ENCODE measurements around the gene KRTAP9-2.
"Not testable (repeated sequence)": the region's sequence is repeated elsewhere in the genome, so short reads cannot be mapped to it uniquely, and the experiment has no call there.

KRTAP9-2 gene

DNA sequence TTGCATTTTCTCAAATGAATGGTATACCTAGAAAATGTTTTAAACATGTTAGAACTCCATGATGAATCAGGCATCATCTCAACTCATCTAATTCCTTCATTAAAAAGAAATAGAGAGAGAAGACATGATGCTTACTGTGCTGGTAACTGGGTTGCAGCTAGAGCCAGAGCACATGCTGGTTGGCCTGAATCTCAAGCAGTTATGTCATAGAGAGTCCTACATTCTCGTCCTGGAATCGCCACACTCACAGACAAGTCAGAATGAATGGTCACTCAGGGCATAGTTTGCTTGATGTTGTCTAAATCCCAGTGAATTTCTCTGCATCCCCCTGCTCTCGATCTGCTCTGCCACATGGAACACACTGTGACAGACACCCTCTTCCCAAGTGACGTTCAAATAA lies 10.7 kb downstream of the KRTAP9-2 start:
- DNase-seq, result not testable (repeated sequence)

DNA sequence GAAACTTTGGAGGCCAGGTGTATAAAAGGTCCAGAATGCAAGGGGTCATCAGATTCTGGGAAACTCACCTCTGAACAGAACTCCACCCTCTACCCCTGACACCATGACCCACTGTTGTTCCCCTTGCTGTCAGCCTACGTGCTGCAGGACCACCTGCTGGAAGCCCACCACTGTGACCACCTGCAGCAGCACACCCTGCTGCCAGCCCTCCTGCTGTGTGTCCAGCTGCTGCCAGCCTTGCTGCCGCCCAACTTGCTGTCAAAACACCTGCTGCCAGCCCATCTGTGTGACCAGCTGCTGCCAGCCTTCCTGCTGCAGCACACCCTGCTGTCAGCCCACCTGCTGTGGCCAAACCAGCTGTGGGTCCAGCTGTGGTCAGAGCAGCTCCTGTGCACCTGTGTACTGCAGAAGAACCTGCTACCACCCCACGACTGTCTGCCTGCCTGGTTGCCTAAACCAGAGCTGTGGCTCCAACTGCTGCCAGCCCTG lies 11.5 kb downstream of the KRTAP9-2 start, which contains the start of gene KRTAP9-8:
KRTAP9-8 (plus strand) TSS at position 51 of the 489 bp plus-strand sequence; CDS start at position 104, 53 bp downstream.
- DNase-seq, result not testable (repeated sequence)

DNA sequence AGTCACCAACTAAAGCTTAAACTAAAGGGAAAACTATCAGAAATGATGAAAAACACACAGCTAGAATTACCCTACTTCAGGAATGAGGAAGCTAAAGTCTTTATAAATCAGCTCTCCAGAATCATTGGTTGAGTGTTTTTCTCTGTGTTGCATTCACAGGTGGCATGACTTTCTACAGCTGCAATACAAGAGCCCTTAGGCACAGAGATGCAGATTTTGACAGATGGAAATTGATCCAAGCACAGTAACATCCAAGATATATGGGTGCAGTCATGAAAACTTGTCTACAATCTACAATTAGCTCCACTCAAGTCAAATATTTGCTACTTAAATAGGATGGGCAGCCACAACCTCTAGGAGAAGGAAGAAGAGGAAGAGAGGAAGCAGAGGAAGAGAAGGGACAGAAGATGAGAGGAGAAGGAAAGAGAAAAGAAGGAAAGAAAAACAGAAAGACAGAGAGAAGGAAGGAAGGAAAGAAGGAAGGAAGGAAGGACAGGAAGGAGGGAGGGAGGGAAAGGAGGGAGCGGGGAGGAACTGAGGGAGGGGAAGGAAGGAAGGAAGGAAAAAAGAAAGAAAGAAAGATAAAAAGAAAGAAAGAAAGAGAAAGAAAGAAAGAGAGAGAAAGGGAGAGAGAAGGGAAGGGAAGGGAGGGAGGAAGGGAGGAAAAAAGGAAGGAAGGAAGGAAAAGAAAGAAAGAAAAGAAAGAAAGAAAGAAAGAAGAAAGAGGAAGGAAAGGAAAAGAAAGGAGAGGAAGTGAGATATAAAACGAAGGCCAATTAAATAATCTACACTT lies 20.7 kb downstream of the KRTAP9-2 start:
- not testable (repeated sequence) for DNase-seq

DNA sequence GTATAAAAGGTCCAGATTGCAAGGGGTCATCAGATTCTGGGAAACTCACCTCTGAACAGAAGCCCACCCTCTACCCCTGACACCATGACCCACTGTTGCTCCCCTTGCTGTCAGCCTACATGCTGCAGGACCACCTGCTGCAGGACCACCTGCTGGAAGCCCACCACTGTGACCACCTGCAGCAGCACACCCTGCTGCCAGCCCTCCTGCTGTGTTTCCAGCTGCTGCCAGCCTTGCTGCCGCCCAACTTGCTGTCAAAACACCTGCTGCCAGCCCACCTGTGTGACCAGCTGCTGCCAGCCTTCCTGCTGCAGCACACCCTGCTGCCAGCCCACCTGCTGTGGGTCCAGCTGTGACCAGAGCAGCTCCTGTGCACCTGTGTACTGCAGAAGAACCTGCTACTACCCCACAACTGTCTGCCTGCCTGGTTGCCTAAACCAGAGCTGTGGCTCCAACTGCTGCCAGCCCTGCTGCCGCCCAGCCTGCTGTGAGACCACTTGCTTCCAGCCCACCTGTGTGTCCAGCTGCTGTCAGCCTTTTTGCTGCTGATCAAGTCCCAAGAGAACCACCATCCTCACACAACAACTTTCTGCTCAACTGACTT lies 23.3 kb downstream of the KRTAP9-2 start, which contains the start of gene KRTAP9-4:
KRTAP9-4 (plus strand) TSS at position 51 of the 604 bp plus-strand sequence; CDS start at position 85, 34 bp downstream.
- not testable (repeated sequence) for DNase-seq

DNA sequence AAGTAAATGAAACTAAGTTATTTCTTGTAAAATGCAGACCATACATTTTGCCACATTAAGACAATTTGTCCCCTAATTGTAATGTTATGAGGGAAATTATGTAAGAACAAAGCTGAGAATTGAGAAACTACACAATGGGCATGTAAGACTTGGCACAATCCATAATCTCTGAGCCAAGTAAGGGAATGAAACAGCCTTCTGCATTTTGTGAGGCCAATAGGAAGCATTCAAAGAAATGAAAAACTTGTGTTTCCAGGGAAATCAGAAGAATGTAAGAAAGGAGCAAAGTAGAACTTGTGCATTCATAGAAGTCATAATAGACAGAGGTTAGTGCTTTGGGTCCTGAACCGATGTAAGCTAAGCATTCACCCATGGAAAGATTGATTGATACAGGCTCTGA lies 24.8 kb downstream of the KRTAP9-2 start:
- no peak for DNase-seq

DNA sequence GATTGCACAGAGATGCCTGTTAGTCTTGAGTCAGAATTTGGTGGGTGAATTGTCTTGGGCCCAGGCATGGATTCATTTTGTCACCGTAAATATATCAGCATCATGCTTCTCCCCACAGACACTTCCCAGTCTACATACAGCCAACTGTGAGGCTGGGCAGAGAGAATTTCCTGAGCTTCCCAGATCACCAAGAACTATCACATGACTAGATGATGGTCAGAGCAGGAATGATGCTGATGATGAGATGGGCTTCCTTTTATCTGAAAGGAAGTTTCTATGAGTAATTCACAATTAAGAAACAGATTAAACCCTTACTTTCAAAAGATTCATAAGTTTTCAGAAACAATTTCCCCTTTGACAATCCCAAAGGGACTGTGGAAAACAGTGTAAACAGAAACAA lies 28.4 kb downstream of the KRTAP9-2 start:
- DNase-seq, result no peak

DNA sequence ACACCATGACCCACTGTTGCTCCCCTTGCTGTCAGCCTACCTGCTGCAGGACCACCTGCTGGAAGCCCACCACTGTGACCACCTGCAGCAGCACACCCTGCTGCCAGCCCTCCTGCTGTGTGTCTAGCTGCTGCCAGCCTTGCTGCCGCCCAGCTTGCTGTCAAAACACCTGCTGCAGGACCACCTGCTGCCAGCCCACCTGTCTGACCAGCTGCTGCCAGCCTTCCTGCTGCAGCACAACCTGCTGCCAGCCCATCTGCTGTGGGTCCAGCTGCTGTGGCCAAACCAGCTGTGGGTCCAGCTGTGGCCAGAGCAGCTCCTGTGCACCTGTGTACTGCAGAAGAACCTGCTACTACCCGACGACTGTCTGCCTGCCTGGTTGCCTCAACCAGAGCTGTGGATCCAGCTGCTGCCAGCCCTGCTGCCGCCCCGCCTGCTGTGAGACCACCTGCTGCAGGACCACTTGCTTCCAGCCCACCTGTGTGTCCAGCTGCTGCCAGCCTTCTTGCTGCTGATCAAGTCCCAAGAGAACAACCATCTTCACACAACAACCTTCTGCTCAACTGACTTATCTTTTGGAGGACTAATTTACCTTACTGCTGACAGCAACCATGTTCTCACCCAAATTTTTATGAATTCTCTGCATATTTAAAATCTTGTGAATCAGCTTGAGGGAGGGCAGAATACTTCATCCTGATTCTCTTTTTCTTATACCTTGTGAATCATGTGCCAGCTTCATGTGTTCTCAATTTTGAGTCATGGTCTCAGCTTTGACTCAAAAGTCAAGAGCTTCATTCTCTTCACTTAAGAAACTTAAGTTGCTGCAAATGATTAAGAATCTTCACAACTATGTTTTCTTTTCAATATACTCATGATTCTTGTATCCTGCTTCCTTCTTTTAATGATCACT lies 29.2 kb downstream of the KRTAP9-2 start, which contains the start of gene KRTAP9-9:
KRTAP9-9 (plus strand) TSS at position 4 of the 910 bp plus-strand sequence.
- DNase-seq, result not testable (repeated sequence)

DNA sequence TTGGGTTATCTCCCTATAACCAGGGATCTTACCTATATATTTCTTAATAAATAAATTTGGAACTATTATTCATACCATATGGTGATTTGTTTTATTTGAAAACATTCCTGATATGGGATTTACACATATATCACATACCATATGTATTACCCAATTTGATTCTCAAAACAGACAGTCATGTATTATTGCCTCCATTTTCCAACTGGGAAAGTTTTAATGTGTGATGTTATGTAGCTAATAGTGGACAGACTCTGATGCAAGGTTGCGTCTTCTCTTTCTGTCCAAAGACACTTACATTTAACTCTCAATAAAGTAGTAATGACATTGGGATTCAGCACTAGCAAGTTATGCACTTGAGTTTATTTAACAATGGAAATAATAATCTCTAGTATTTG lies 29.8 kb downstream of the KRTAP9-2 start:
- no peak for DNase-seq

DNA sequence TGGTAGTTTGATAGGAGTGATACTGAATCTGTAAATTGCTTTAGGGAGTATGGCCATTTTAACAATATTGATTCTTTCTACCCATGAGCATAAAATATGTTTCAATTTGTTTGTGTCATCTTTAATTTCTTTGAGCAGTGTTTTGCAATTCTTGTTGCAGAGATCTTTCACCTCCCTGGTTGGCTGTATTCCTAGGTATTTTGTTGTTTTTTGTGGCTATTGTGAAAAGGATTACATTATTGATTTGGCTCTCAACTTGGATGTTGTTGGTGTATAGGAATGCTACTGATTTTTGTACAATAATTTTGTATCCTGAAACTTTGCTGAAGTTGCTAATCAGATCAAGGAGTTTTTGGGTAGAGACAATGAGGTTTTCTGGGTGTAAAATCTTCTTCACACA lies 32.0 kb downstream of the KRTAP9-2 start:
- no peak for DNase-seq

DNA sequence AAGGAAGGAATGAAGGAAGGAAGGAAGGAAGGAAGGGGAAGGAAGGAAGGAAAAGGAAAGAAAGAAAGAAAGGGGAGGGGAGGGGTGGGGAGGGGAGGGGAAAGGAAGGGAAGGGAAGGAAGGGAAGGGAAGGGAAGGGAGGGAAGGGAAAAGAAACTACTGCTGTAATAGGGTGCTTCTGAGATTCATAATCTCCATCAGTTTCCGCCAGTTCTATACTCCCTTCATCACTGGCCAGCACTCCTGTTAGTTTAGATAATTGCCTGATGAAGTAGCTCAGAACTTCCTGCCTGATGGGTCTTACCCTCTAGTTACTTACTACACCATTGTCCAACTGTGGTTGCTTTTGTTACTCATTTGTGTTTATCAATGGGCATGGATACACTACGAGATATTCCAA lies 36.8 kb downstream of the KRTAP9-2 start:
- DNase-seq, result no peak

DNA sequence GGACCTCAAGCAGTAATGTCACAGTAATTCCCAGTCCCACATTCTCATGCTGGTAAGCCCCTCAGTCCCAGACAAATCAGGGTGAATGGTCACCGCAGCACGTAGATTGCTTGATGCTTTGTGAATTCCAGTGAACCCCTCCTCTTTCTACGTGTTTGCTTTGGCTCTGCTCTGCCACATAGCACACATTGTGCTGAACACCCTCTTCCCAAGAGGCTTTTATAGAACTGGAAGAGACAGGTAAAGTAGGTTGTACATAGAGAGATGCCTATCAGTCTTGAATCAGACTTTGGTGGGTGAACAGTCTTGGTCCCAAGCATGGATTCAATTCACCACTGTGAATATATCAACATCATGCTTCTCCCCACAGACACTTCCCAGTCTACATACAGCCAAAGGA lies 38.2 kb downstream of the KRTAP9-2 start:
- no peak for DNase-seq

DNA sequence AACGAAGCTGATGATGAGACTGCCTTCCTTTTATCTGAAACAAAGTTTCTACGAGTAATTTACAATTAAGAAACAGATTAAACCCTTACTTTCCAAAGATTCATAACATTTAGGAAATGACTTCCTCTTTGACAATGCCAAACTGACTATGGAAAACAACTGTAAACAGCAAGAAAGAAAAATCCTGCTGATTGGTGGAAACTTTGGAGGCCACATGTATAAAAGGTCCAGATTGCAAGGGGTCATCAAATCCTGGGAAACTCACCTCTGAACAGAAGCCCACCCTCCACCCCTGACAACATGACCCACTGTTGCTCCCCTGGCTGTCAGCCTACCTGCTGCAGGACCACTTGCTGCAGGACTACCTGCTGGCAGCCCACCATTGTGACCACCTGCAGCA lies 38.6 kb downstream of the KRTAP9-2 start, which contains the start of gene KRTAP9-6:
KRTAP9-6 (plus strand) TSS at position 301 of the 400 bp plus-strand sequence; CDS start at position 301, 0 bp downstream.
- no peak for DNase-seq

DNA sequence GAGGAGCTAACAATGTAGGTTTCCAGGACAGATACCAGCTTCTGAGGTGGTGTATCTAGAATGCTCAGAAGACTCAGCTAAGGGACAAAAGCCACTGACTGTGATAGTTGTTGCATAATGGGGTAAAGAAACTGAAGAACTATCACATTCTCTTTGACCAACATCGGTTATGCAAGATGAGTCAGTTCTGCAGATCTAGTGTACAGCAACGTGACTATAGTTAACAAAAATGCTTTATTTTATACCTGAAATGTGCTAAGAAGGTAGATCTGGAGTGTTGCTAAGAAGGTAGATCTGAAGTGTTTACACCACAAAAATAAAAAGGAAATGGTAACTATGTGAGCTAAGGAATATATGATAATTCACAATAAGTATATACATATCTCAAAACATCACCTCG lies 41.3 kb downstream of the KRTAP9-2 start:
- no peak for DNase-seq

DNA sequence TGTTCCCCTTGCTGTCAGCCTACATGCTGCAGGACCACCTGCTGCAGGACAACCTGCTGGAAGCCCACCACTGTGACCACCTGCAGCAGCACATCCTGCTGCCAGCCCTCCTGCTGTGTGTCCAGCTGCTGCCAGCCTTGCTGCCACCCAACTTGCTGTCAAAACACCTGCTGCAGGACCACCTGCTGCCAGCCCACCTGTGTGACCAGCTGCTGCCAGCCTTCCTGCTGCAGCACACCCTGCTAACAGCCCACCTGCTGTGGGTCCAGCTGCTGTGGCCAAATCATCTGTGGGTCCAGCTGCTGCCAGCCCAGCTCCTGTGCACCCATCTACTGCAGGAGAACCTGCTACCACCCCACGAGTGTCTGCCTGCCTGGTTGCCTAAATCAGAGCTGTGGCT lies 44.9 kb downstream of the KRTAP9-2 start:
- not testable (repeated sequence) for DNase-seq

DNA sequence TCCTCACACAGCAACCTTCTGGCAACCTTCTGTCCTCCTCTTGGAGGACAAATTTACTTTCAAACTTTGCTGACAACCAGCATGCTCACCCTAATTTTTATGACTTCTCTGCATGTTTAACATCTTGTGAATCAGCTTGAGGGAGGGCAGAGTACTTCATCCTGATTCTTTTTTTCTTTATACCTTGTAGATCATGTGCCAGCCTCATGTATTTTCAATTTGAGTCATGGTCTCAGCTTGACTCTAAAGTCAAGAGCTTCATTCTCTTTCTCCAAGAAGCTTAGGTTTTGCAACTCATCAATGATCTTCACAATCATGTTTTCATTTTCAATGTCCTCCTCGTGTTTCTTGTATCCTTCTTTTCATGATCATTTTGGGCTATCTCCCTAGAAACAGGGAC lies 45.4 kb downstream of the KRTAP9-2 start:
- no peak for DNase-seq

DNA sequence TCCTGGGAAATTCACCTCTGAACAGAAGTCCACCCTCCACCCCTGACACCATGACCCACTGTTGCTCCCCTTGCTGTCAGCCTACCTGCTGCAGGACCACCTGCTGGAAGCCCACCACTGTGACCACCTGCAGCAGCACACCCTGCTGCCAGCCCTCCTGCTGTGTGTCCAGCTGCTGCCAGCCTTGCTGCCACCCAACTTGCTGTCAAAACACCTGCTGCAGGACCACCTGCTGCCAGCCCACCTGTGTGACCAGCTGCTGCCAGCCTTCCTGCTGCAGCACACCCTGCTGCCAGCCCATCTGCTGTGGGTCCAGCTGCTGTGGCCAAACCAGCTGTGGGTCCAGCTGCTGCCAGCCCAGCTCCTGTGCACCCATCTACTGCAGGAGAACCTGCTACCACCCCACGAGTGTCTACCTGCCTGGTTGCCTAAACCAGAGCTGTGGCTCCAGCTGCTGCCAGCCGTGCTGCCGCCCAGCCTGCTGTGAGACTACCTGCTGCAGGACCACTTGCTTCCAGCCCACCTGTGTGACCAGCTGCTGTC lies 49.3 kb downstream of the KRTAP9-2 start, which contains the start of gene KRTAP9-7:
KRTAP9-7 (plus strand) TSS at position 51 of the 543 bp plus-strand sequence; CDS start at position 51, 0 bp downstream.
- DNase-seq, result not testable (repeated sequence)

Data from activated T-cell treated with anti-CD3 and anti-CD28 coated beads, Interleukin-2, amount 50 U/mL, for 48 hours (primary cell).